ENCODE results near the gene IGSF22.
"Not testable (repeated sequence)": the region's sequence is repeated elsewhere in the genome, so short reads cannot be mapped to it uniquely, and the experiment has no call there.

The IGSF22 gene

DNA sequence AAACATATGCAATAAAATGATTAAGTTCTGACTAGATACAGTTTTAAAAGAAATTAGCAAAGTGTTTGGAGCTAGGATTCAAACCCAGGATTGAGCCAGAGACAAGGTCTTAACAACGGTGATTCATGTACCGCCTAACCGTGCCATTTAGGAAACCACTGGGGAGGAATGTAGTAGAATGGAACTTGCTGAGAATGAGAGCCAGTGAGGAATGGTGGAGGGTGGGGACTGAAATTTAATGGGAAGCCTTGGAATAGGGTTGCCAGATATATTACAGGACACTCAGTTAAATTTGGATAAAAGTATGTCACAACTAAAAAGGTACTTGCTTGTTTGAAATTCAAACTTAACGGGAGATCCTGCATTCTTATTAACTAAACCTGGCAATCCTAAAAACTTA is 57.9 kb downstream of the IGSF22 start:
- TF ChIP-seq, protein P1, sequence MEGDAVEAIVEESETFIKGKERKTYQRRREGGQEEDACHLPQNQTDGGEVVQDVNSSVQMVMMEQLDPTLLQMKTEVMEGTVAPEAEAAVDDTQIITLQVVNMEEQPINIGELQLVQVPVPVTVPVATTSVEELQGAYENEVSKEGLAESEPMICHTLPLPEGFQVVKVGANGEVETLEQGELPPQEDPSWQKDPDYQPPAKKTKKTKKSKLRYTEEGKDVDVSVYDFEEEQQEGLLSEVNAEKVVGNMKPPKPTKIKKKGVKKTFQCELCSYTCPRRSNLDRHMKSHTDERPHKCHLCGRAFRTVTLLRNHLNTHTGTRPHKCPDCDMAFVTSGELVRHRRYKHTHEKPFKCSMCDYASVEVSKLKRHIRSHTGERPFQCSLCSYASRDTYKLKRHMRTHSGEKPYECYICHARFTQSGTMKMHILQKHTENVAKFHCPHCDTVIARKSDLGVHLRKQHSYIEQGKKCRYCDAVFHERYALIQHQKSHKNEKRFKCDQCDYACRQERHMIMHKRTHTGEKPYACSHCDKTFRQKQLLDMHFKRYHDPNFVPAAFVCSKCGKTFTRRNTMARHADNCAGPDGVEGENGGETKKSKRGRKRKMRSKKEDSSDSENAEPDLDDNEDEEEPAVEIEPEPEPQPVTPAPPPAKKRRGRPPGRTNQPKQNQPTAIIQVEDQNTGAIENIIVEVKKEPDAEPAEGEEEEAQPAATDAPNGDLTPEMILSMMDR (IDR thresholded peaks at IDR 0.05; ENCODE audit: insufficient read depth, low read length, poor library complexity, severe bottlenecking), result no peak
- Histone ChIP-seq H3K4me3 (replicated peaks; ENCODE audit: low read depth, low read length) (no peak overlapping the region), H3K36me3 (ENCODE audit: control insufficient read depth, insufficient read depth, low read length) (no peaks in the 10 kb centered on the region), H3K27me3 (replicated peaks; ENCODE audit: control insufficient read depth, insufficient read depth, low read length) (no peaks in the 10 kb centered on the region)
- no peak for DNase-seq (ENCODE audit: extremely low read depth, insufficient read length)

DNA sequence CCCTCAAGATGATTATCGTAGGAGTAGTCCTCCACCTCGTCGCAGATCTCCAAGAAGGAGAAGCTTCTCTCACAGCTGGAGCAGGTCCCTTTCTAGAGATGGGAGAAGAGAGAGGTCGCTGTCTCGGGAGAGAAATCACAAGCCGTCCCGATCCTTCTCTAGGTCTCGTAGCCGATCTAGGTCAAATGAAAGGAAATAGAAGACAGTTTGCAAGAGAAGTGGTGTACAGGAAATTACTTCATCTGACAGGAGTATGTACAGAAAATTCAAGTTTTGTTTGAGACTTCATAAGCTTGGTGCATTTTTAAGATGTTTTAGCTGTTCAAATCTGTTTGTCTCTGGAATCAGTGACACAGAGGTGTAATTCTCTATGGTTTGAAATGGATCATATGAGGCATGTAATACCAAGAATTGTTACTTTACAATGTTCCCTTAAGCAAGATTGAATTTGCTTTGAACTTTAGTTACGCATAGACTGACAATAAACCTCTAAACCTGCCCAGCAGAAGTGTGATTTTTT is 60.6 kb downstream of the IGSF22 start:
- not testable (repeated sequence) for H3K27me3 ChIP-seq (replicated peaks; ENCODE audit: control insufficient read depth, insufficient read depth, low read length); DNase-seq (ENCODE audit: extremely low read depth, insufficient read length); H3K36me3 ChIP-seq (ENCODE audit: control insufficient read depth, insufficient read depth, low read length); H3K4me3 ChIP-seq (replicated peaks; ENCODE audit: low read depth, low read length)

DNA sequence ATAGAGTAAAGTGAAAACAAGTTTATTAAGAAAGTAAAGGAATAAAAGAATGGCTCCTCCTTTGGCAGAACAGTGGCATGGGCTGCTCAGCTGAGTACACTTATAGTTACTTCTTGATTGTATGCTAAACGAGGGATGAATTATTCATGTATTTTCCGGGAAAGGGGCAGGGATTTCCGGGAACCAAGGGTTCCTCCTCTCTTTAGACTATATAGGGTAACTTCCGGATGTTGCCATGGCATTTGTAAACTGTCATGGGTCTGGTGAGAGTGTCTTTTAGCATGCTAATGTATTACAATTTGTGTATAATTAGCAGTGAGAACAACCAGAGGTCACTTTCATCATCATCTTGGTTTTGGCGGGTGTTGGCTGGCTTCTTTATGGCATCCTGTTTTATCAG is 68.3 kb downstream of the IGSF22 start:
- DNase-seq (ENCODE audit: extremely low read depth, insufficient read length), result no peak
- H3K4me3 ChIP-seq (replicated peaks; ENCODE audit: low read depth, low read length), result no peak overlapping the region
- no peaks in the 10 kb centered on the region for H3K36me3 ChIP-seq (ENCODE audit: control insufficient read depth, insufficient read depth, low read length)
- TF ChIP-seq, protein P1 (IDR thresholded peaks at IDR 0.05; ENCODE audit: insufficient read depth, low read length, poor library complexity, severe bottlenecking), result no peak
- no peaks in the 10 kb centered on the region for H3K27me3 ChIP-seq (replicated peaks; ENCODE audit: control insufficient read depth, insufficient read depth, low read length)

Data from GM06990 (cell line).